HUDEP-2 (cell line): ENCODE measurements around the gene IDH3A.
A peak's percentile ranks its signal among the peaks of the same experiment; 100 is the strongest.

ENCODE experiments used
- DNase-seq, 76 experiments: peaks; one replicate each; lab custom pipeline; 2025; ENCODE audit not compliant: unreplicated experiment in 76 of 76; lab: John Stamatoyannopoulos, UW

Gene IDH3A

DNA sequence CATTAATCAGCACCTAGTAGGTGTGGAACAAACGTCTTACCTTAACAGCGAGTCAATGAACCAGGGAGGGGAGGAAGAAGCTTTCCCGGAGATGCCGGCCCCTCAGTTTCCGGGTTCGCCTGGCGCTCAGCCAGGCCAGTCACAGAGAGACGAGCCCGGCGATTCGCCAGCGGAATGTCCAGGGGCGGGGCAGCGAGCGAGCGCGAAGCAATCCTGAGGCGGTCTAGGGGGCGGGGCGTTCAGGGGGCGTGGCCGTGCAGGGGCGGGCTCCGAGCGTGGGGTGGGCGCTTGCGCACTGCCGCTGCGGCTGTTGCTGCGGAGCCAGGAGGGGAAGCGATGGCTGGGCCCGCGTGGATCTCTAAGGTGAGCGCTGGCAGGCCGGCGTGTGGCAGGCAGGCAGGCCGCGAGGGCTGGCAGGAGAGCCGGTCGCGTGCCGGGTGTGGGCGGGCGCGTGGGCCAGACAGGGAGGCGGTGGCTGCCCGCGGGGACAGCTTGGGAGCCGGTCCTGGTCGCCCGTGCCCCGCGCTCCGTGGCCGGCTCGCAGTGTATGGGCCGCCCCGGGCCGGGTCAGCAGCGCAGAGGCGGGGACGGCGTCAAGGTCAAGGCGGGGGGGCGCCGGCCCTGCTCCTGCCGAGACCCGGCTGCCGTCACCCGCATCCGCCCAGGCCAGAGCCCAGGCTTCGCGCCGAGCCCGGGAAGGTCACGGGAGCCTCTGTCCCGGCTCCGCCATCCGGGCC is at the start of gene IDH3A:
TSS of gene IDH3A (plus strand) at position 295 of the 737 bp plus-strand sequence. CDS start at position 337, 42 bp downstream.
- peak; percentile 39 to 99 (median 96) for DNase-seq

DNA sequence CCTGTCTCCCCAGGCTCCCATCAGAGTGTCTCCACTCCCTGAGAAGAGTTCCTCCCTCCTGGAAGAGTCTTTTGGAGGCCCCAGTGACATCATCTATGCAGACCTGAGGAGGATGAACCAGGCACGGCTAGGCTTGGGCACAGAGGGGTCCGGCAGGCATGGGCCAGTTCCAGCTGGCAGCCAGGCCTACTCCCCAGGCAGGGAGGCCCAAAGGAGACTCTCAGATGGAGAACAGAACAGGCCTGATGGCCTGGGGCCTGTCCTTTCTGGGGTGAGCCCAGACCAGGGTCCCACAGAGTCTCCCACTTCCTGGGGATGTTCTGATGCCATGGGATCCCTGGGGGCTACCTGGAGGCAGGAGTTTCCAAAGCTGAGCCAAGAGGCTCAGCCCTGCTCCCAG is 48.3 kb upstream of the IDH3A start:
- DNase-seq = no peak

DNA sequence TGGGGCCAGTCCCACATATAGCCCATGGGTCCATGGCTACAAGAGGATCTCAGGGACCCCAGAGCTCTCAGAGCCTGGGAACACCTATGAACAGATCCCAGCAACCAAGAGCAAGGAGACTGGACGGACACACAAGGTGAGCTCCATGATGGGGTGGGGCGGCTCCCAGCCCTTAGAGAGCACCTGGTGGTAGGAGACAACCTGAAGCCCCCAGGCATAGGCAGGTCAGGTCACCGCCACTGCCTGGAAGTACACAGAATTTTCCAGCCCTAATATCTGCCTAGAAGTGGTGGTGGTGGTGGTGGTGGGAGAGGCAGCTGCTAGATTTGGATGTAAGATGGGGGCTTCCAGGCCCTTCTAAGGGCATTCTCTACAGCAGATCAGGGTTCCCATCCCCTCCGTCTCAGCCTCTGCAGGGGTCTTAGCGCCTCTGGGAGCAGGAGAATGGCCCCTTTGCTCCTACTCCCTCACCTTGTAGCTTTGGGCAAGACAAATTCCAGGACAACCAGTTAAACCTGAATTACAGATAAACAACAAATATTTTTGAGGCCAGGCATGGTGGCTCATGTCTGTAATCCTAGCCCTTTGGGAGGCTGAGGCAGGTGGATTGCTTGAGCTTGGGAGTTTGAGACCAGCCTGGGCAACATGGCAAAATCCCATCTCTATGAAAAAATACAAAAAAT is 47.6 kb upstream of the IDH3A start:
- no peak for DNase-seq

- DNase-seq = no peak
Observed at GRCh38 chr15:78102211-78102610, 47.0 kb upstream of the IDH3A start.

GRCh38 chr15:78102741-78103140 is 46.4 kb upstream of the IDH3A start:
- DNase-seq = no peak

DNA sequence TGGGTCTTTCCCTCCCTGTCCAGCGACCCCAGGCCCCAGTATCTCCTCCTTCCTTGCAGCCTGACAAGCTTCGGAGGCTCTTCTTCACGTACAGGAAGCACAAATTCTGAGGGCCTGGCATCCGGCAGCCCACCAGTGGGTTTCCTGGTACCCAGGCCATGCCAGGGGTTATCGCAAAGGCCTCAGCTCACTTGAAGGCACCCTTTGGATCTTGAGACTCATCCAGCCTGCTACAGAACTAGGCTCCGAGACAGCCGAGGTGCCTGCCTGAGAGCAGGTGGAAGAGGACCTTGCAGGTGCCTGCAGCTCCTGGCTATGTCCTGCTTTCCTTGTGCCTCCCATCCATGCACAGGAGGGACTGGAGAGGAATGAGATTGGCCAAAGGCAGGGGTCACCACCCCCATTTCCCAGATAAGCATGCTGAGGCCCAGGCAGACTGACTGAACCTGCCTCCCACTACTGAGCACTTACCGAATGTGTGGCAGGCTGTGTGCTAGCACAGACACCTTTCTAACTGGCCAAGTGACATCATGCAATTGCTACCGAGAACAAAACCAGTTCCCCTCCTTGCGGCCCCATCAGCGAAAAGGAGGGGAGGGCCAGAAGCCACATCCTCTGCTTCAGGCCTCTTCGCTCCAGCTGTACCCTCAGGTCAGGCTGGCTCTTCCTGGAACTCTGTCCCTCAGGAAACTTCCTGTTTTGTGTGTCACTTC is 45.6 kb upstream of the IDH3A start:
- no peak for DNase-seq

- no peak for DNase-seq
Observed at GRCh38 chr15:78104119-78104479, 45.1 kb upstream of the IDH3A start.

DNA sequence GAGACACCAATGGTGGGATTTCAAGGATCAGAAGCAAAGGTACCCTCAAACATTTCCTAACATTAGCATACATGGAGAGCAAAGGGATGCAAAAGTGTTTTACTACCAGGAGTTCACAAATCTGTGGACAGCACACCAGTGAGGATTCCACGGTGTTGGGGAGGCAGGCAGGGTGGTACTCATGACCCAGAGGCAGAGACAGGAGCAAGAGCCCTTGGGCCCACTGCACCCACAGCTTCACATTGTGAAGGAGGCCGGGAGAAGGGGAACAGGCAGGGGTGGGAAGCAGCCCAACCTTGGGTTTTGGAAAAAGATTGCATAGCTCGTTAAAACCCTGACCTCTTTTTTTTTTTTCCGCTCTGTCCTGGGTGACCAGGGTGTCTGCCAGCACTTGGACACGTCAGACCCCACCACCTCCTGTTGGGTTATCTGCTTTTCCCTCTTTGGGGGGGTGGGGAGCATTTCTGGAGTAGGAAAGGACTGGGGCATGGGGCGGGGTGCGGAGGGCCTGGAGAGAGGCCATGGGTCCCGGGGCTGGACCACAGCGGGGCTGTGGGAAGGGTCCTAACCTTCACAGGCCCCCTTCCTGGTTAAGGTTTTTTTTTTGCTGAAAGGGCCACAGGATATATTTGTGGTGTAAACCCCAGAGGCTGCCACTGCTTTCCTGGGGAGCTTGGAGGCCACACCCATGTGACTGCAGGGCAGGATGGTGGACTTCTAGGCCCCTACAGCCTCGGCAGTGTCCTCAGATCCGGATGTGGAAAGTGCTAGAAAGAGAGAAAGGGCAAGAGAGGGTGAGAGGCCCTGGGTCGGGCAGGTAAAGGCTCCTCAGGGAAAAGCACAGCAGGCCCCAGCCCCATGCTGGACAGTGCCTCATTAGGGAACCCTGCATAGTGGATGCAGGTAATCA is 44.3 kb upstream of the IDH3A start:
- DNase-seq = peak in 1 of 76 experiments; percentile 5

- no peak for DNase-seq
Observed at GRCh38 chr15:78105476-78106241, 43.5 kb upstream of the IDH3A start.

DNA sequence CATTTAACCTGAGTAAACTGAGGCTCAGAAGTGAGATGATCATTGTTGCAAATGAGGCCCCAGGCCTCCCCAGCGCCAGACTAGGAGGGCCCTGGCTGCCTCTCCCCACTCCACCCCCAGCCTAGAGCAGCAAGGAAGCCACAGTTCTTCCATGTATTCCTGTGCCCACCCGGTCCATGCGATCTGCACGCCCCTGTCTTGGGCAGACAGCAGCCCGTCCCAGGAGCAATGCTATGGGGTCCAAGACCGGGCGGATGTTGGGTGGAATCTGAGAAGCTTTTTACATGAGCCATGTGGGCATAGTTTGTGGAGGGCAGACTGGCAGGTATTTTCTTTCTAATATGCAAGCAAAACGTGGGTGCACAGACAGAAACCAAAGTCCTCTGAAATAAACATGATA is 41.7 kb upstream of the IDH3A start:
- DNase-seq = no peak

GRCh38 chr15:78108300-78109084 is 40.7 kb upstream of the IDH3A start:
- DNase-seq = peak in 70 of 76 experiments; percentile 8 to 82 (median 62)

DNA sequence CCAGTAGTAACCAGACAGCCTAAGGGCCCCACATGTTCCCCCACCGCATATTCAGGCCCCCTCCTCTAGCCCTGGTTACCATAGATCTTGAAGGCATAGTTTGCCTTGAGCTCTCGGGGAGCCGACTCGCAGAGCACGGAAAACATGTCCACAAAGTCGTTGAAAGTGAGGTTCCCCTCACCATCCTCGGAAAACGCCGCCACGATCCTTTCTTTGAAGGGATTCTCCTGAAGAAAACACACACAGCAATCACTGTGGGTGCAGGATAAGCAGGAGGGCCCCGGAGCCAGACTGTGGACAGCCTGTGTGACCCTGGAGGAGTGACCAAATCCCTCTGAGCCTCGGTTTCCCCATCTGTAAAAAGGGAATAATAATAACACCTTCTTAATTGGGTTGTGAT is 40.0 kb upstream of the IDH3A start:
- no peak for DNase-seq

DNA sequence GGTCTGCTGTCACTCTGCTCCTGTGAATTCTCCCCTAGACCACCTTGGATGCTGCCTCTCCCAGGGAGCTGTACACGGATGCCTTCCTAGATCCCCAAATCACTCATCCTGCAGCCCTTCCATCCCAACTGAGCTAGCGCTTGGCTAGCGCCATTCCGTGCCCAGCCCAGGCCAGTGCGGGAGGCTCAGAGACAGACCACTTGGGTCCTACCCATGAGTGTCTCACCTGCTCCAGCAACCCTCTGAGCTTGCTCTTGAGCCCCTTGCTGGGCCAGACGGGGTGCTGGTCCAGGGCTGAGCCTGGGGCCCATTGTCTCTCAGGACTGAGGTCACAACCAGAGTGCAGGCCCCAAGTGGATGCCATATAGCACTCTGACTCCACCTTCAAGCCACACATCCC is 39.1 kb upstream of the IDH3A start:
- no peak for DNase-seq

DNA sequence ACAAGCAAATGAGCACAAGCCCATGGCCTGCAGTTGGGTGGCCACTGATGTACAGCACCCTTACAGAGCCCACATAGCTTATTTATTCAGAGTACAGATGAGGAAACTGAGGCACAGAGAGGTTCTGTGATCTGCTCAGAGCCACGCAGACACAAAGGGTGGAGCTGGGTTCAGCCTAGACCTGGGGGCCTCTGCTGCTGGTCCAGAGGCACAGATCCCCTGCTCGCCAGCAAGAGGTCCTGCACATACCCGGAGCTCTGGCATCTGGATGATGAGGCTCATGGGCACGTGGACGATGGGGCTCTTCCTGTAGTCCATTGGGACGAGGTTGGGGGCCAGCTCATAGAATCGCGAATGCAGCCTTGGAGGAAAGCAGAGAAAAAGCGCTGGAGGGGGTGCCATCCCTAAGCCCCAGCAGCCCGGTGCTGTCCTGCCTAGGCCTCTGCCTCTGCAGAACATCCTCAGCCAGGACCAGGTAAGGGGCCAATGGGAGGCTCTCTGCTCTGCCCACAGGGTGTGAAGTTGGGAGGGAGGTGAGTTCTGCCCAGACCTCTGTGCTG is 38.2 kb upstream of the IDH3A start:
- no peak for DNase-seq

DNA sequence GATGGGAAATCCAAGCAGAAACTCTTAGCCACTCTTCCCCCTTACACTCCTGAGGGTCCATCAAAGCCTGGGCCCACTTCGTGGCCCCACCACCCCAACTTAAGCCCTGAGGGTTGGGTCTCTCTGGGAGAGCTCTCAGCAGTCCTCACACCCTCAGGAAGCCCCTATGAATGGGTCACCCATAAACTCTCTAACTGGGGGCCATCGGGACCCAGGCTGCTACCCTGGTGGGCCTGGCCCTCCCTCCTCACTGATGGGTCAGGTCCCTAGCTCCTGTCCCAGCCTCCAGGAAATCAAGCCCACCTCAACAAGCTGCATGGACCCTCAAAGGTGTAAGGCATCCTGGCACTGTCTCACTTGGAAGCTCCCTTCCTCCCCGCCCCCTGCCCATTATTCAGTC is 37.4 kb upstream of the IDH3A start:
- DNase-seq = no peak

GRCh38 chr15:78112551-78112950 is 36.6 kb upstream of the IDH3A start:
- no peak for DNase-seq

DNA sequence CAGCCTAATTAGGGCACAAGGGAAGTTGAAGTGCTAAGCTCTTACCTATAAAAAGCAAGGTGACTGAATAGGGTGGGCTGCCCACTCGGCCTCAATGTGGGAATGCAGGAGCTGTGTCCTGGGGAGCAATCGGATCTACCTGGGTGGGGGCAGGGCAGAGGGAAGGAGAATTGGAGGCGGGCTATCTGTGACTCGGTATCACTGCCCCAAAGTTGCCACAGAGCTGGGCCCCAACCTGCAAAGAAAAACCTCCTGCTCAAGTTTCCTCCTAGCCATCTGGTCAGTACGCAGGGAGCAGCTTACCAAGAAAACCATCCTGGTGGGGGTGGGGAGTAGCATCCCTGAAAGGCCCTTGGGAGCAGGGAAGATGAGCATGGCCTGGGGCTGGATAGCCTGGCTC is 28.6 kb upstream of the IDH3A start:
- no peak for DNase-seq

- no peak for DNase-seq
Observed at GRCh38 chr15:78125267-78125666, 23.9 kb upstream of the IDH3A start.

- DNase-seq = no peak
Observed at GRCh38 chr15:78127882-78128281, 21.3 kb upstream of the IDH3A start.
